Measurements from ENCODE around the gene CSTA. TPM values are rescaled to one million over a fixed set of nuclear protein-coding genes. Genes with fewer than 3 reads are reported as not detected.

The CSTA gene, protein sequence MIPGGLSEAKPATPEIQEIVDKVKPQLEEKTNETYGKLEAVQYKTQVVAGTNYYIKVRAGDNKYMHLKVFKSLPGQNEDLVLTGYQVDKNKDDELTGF
- polyA plus RNA-seq (ENCODE audit: insufficient read length in 4 of 4), result 1 to 10 TPM in 1 of 4 donors, under 1 TPM in 3; 0.63 to 1.5 (median 0.65) TPM

DNA sequence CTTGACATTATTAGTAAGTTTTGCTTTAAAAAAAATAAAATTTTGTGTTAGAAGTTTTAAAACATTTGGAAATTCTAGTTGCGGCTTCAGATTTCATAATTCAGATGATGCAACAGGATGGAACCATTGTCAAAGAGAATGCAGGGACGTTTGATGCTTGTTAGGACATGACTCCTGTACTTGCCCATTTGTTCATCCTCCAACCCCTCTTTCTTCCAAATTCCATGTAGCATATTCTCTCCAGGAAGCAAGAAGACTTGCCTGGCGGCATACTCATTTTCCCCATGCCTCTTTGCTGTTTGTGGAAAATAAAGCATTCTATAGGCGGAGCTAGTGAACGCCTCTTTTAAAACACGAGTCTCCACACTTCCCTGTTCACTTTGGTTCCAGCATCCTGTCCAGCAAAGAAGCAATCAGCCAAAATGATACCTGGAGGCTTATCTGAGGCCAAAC, at the start of gene CSTA:
CSTA (plus strand) TSS at position 378 of the 453 bp plus-strand sequence; CDS start at position 423, 45 bp downstream.
- DNase-seq (ENCODE audit: low read depth in 4 of 4, low spot score in 2 of 4), result no peak

- no peak for DNase-seq (ENCODE audit: low read depth in 4 of 4, low spot score in 2 of 4)
Observed at GRCh38 chr3:122281891-122282290, 43.2 kb upstream of the CSTA start.

- DNase-seq (ENCODE audit: low read depth in 4 of 4, low spot score in 2 of 4), result no peak
Observed at GRCh38 chr3:122283796-122284445, 41.1 kb upstream of the CSTA start.

GRCh38 chr3:122284486-122284885, 40.6 kb upstream of the CSTA start:
- no peak for DNase-seq (ENCODE audit: low read depth in 4 of 4, low spot score in 2 of 4)

- DNase-seq (ENCODE audit: low read depth in 4 of 4, low spot score in 2 of 4), result no peak
Observed at GRCh38 chr3:122294359-122294758, 30.7 kb upstream of the CSTA start.

- DNase-seq (ENCODE audit: low read depth in 4 of 4, low spot score in 2 of 4), result no peak
Observed at GRCh38 chr3:122295266-122296062, 29.6 kb upstream of the CSTA start.

GRCh38 chr3:122298239-122298638, 26.8 kb upstream of the CSTA start:
- no peak for DNase-seq (ENCODE audit: low read depth in 4 of 4, low spot score in 2 of 4)

GRCh38 chr3:122299215-122299614, 25.8 kb upstream of the CSTA start:
- no peak for DNase-seq (ENCODE audit: low read depth in 4 of 4, low spot score in 2 of 4)

GRCh38 chr3:122299872-122300460, 25.1 kb upstream of the CSTA start:
- no peak for DNase-seq (ENCODE audit: low read depth in 4 of 4, low spot score in 2 of 4)

GRCh38 chr3:122301063-122301462, 24.0 kb upstream of the CSTA start:
- DNase-seq (ENCODE audit: low read depth in 4 of 4, low spot score in 2 of 4), result no peak

- DNase-seq (ENCODE audit: low read depth in 4 of 4, low spot score in 2 of 4), result no peak
Observed at GRCh38 chr3:122305818-122306621, 19.0 kb upstream of the CSTA start.

- no peak for DNase-seq (ENCODE audit: low read depth in 4 of 4, low spot score in 2 of 4)
Observed at GRCh38 chr3:122306622-122306953, 18.5 kb upstream of the CSTA start.

DNA sequence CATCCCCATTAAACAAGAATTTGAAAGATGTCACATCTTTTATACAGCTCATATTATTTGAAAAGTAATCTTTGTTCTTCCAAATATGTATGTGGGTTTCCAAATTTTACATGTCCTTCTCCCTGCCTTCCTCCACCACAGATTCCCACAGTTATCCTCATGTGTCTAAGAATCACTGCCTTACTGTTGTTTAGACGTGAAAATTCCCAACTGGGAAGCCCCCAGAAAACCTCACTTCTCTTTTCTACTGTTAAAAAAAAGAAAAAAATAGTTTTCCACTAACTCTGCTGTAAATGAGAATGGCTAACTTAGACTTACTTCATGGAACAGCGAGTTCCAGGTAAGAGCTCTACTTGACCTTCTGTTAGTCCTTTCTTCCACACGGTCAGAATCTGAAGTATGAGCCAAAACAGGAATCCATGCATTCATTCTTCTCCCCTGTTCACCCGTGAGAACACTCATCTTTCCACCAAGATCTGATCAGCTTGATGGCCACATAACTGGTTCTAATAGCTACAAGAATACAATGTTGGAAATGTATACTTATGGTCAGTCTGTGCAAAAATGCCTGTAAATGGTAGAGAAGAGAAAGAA, 17.9 kb upstream of the CSTA start:
- DNase-seq (ENCODE audit: low read depth in 4 of 4, low spot score in 2 of 4), result no peak

- no peak for DNase-seq (ENCODE audit: low read depth in 4 of 4, low spot score in 2 of 4)
Observed at GRCh38 chr3:122307976-122308375, 17.1 kb upstream of the CSTA start.

GRCh38 chr3:122310361-122310760, 14.7 kb upstream of the CSTA start:
- no peak for DNase-seq (ENCODE audit: low read depth in 4 of 4, low spot score in 2 of 4)

- no peak for DNase-seq (ENCODE audit: low read depth in 4 of 4, low spot score in 2 of 4)
Observed at GRCh38 chr3:122312826-122313225, 12.2 kb upstream of the CSTA start.

DNA sequence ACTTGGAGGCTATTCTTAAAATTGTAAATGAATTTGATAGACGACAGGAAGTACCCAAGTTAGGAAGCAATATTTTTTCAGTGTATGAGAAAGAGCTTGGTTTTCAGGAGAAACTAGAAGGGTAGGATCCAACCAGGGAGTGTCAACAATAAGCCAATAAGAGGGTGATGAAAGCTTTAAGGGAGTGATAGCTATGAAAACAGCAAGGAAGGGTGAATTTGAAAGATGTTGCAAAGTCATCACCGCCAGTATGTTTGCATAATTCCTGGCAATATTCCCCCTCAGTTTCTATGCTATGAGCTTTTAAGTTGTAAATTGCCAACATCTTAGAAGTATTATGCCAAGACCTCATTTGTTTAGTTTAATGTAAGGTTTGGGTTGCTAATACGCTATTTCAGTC, 11.8 kb upstream of the CSTA start:
- DNase-seq (ENCODE audit: low read depth in 4 of 4, low spot score in 2 of 4), result no peak

- no peak for DNase-seq (ENCODE audit: low read depth in 4 of 4, low spot score in 2 of 4)
Observed at GRCh38 chr3:122314228-122314876, 10.7 kb upstream of the CSTA start.

DNA sequence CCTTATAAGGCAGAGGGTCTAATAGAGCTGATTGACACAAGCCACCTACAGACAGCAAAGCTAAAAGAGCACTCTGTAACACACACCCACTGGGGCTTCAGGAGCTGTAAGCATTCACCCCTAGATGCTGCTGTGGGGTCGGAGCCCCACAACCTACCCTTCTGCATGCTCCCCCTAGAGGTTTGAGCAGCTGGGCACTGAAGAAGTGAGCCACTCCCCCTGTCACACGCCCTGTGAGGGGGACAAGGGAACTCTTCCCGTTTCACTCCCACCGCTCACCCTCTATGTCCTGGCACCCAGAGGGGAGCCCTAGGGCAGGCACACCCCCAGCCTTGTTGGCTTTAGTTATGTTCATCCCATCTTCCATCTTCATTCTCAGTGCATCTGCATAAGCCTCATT, 9.4 kb upstream of the CSTA start:
- DNase-seq (ENCODE audit: low read depth in 4 of 4, low spot score in 2 of 4), result no peak

DNA sequence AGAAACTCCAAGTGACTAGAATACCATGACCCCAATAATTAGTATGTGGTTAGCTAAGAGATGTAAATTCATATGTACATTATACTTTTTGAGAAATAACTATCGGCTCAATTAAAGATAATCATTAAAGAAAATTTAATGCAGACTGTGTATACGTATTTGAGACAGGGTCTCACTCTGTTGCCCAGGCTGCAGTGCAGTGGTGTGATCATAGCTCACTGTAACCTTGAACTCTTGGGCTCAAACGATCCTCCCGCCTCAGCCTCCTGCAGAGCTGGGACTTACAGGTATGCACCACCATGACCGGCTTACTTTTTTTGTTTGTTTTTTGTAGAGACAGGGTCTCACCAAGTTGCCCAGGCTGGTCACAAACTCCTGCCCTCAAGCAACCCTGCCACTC, 8.7 kb upstream of the CSTA start:
- DNase-seq (ENCODE audit: low read depth in 4 of 4, low spot score in 2 of 4), result no peak

Data from left renal cortex interstitium (tissue), 4 donors.